Activated CD8-positive, alpha-beta memory T cell treated with anti-CD3 and anti-CD28 coated beads for 48 hours (primary cell): ENCODE measurements around the gene SEMA3A.
"Not testable (repeated sequence)": the region's sequence is repeated elsewhere in the genome, so short reads cannot be mapped to it uniquely, and the experiment has no call there.

Experiments used
- DNase-seq, 3 experiments: peaks; one replicate each; pipeline ENCODE4 v3.0.0-alpha.2; 2020; ENCODE audit warnings: low read depth in 2 of 3, low spot score in 2 of 3

The SEMA3A gene

GRCh38 chr7:84194484-84195271 lies at the start of gene SEMA3A:
Gene SEMA3A, minus strand, starts transcription at chr7:84194789. Its CDS starts 203 bp downstream, at chr7:84194586.
- no peak for DNase-seq

GRCh38 chr7:84243037-84243436 lies 48.4 kb upstream of the SEMA3A start:
- DNase-seq = not testable (repeated sequence)

GRCh38 chr7:84238596-84238995 lies 44.0 kb upstream of the SEMA3A start:
- DNase-seq = no peak

GRCh38 chr7:84237533-84238173 lies 43.1 kb upstream of the SEMA3A start:
- no peak for DNase-seq

- DNase-seq = no peak
These were observed 41.8 kb upstream of the SEMA3A start for GRCh38 chr7:84236398-84236797.

GRCh38 chr7:84232646-84233045 lies 38.1 kb upstream of the SEMA3A start:
- no peak for DNase-seq

- DNase-seq = no peak
These were observed 36.6 kb upstream of the SEMA3A start for GRCh38 chr7:84231157-84231556.

- no peak for DNase-seq
These were observed 35.9 kb upstream of the SEMA3A start for GRCh38 chr7:84230491-84230890.

- no peak for DNase-seq
These were observed 33.9 kb upstream of the SEMA3A start for GRCh38 chr7:84228526-84228925.

GRCh38 chr7:84226759-84227158 lies 32.2 kb upstream of the SEMA3A start:
- no peak for DNase-seq

GRCh38 chr7:84224505-84224904 lies 29.9 kb upstream of the SEMA3A start:
- DNase-seq = no peak

- DNase-seq = no peak
These were observed 24.7 kb upstream of the SEMA3A start for GRCh38 chr7:84219310-84219709.

- DNase-seq = no peak
These were observed 24.1 kb upstream of the SEMA3A start for GRCh38 chr7:84218681-84219080.

GRCh38 chr7:84216472-84216871 lies 21.9 kb upstream of the SEMA3A start:
- DNase-seq = no peak

- not testable (repeated sequence) for DNase-seq
These were observed 20.2 kb upstream of the SEMA3A start for GRCh38 chr7:84214757-84215156.

- DNase-seq = no peak
These were observed 15.7 kb upstream of the SEMA3A start for GRCh38 chr7:84210301-84210700.

GRCh38 chr7:84209006-84209405 lies 14.4 kb upstream of the SEMA3A start:
- no peak for DNase-seq

GRCh38 chr7:84207615-84208014 lies 13.0 kb upstream of the SEMA3A start:
- no peak for DNase-seq

- no peak for DNase-seq
These were observed 12.4 kb upstream of the SEMA3A start for GRCh38 chr7:84207025-84207424.

GRCh38 chr7:84204655-84205054 lies 10.1 kb upstream of the SEMA3A start:
- no peak for DNase-seq

GRCh38 chr7:84202855-84203254 lies 8.3 kb upstream of the SEMA3A start:
- no peak for DNase-seq

GRCh38 chr7:84200859-84201258 lies 6.3 kb upstream of the SEMA3A start:
- no peak for DNase-seq

- DNase-seq = no peak
These were observed 4.6 kb upstream of the SEMA3A start for GRCh38 chr7:84199216-84199615.
